Measurements from ENCODE around the gene SMIM44. TPM values are rescaled to one million over a fixed set of nuclear protein-coding genes. Genes with fewer than 3 reads are reported as not detected.
A peak's percentile ranks its signal among the peaks of the same experiment; 100 is the strongest.

Gene SMIM44
- total RNA-seq, 1 donor from 2014 or later: not detected

GRCh38 chr19:3524078-3524842 lies 41.0 kb upstream of the SMIM44 start:
- TF ChIP-seq, protein P1, sequence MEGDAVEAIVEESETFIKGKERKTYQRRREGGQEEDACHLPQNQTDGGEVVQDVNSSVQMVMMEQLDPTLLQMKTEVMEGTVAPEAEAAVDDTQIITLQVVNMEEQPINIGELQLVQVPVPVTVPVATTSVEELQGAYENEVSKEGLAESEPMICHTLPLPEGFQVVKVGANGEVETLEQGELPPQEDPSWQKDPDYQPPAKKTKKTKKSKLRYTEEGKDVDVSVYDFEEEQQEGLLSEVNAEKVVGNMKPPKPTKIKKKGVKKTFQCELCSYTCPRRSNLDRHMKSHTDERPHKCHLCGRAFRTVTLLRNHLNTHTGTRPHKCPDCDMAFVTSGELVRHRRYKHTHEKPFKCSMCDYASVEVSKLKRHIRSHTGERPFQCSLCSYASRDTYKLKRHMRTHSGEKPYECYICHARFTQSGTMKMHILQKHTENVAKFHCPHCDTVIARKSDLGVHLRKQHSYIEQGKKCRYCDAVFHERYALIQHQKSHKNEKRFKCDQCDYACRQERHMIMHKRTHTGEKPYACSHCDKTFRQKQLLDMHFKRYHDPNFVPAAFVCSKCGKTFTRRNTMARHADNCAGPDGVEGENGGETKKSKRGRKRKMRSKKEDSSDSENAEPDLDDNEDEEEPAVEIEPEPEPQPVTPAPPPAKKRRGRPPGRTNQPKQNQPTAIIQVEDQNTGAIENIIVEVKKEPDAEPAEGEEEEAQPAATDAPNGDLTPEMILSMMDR (IDR thresholded peaks at IDR 0.05): no peak
- ATAC-seq (no peak), DNase-seq (no peak)
- Histone ChIP-seq H3K27ac (no peak overlapping the region), H3K4me3 (no peak overlapping the region), H3K27me3 (no peaks in the 10 kb centered on the region), H3K36me3 (peaks cover 52% of the 10 kb centered on the region), H3K9me3 (no peaks in the 10 kb centered on the region), H3K4me1 (no peaks in the 10 kb centered on the region)
- intact Hi-C loops (cut with DNase I): no loop called here

DNA sequence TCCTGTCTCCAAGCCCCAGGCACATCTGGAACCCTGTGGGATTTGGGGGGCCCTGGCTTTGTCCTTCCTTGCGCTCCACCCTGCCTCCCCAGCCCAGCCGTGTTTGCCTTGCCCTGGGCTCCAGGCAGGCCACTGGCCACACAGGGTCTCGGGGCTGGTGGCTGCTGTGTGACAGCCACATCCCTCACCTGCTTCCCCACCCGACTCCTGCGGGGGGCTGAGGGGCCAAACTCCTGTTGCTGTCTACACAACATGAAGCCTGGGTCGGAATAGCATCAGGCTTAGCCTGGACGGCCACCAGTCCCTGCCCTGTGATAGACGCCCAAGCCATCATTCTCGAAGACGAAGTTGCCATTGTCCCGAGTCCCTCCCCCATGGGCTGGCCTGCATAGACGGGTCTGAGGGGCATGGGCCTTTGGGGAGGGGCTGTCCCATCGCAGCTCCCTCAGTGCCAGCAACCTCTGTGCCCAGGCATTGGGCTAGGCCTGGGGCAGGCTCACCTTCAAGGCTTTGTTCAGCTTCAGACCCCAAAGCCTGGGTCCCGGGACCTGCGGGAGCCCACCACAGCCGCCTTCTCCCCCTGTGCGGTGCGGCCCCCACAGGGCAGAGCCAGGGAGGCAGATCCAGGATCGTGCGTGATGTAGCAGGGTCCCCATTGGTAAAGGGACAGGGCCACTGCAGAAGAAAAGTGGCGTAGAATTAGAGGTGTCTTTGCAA lies 40.3 kb upstream of the SMIM44 start:
- H3K36me3 ChIP-seq: peaks cover 56% of the 10 kb centered on the region
- no peak overlapping the region for H3K4me3 ChIP-seq
- intact Hi-C loops (cut with DNase I): no loop called here
- ATAC-seq (no peak), DNase-seq (no peak)
- no peaks in the 10 kb centered on the region for H3K27me3 ChIP-seq
- H3K9me3 ChIP-seq: no peaks in the 10 kb centered on the region
- no peaks in the 10 kb centered on the region for H3K4me1 ChIP-seq
- TF ChIP-seq, protein P1 (IDR thresholded peaks at IDR 0.05): no peak
- no peak overlapping the region for H3K27ac ChIP-seq

DNA sequence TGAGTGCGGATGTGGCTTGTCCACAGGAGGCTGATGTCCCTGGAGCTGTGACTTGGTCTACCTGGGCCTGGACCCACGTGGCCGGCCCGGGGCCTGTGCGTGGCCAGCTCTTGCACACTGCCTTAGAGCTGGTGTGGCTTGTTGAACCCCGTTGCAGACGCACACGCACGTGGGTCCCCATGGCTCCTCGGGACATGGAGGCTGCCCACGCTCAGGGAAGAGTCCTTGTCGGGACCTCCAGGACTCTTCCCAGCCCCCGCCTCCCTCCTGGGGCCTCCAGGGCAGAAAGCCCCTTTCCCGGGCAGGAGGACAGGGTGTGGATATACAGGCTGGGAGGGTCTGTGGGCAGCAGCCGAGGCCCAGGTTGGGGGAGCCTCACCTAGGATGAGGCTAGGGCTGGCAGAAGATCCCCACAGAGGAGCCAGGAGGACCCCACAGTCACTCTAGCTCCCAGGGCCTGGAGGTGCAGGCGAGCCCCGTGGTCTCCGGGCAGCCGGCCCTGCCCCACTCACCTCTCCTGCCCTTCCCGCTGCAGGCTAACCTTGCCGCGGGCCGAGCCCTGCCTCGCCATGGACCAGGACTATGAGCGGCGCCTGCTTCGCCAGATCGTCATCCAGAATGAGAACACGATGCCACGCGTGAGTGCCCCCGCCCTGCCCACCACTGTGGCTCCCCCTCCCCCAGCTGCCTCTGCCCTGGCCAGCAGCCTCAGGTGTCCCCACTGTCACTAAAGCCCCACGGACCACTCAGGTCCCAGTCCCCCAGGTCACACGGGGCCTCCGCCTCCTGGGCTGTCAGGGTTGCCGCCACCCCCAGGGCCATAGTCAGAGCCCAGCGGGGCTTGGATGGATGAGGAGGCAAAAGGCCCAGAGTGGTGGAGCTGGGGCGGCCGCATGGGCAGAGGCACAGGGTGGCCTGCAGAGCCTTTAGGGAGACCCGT lies 39.5 kb upstream of the SMIM44 start:
- no peaks in the 10 kb centered on the region for H3K27me3 ChIP-seq
- no peak for ATAC-seq
- DNase-seq: peak; percentile 58
- H3K9me3 ChIP-seq: no peaks in the 10 kb centered on the region
- no peak overlapping the region for H3K27ac ChIP-seq
- intact Hi-C loops (cut with DNase I): no loop called here
- no peak overlapping the region for H3K4me3 ChIP-seq
- TF ChIP-seq, protein P1 (IDR thresholded peaks at IDR 0.05): no peak
- H3K36me3 ChIP-seq: peaks cover 54% of the 10 kb centered on the region
- H3K4me1 ChIP-seq: no peaks in the 10 kb centered on the region

DNA sequence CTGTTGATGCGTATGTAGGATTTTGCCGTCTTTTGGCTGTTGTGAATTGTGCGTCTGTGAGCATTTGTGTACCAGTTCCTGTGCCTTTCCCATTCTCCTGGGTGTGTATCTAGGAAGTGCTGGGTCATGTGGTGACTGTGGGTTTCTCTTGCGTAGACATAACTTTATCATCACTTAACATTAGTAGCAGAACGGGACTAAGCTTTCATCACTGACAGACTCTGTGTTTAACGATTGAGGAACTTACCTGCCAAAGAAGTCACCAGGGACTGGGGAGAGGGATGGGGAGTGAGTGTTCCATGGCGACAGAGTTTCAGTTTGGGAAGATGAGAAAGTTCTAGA lies 37.8 kb upstream of the SMIM44 start:
- H3K27ac ChIP-seq: no peak overlapping the region
- H3K4me3 ChIP-seq: no peak overlapping the region
- H3K4me1 ChIP-seq: no peaks in the 10 kb centered on the region
- DNase-seq (no peak), ATAC-seq (no peak)
- H3K27me3 ChIP-seq: no peaks in the 10 kb centered on the region
- TF ChIP-seq, protein P1 (IDR thresholded peaks at IDR 0.05): no peak
- no peaks in the 10 kb centered on the region for H3K9me3 ChIP-seq
- intact Hi-C loops (cut with DNase I): no loop called here
- peaks cover 39% of the 10 kb centered on the region for H3K36me3 ChIP-seq

- intact Hi-C loops (cut with DNase I): no loop called here
- H3K9me3 ChIP-seq: no peaks in the 10 kb centered on the region
- peak; percentile 60 for DNase-seq
- TF ChIP-seq, protein P1 (IDR thresholded peaks at IDR 0.05): no peak
- no peak overlapping the region for H3K4me3 ChIP-seq
- no peaks in the 10 kb centered on the region for H3K27me3 ChIP-seq
- no peak overlapping the region for H3K27ac ChIP-seq
- H3K4me1 ChIP-seq: no peaks in the 10 kb centered on the region
- no peak for ATAC-seq
- H3K36me3 ChIP-seq: peaks cover 34% of the 10 kb centered on the region
These were observed 37.2 kb upstream of the SMIM44 start for GRCh38 chr19:3520166-3521103.
